HepG2 (cell line): ENCODE measurements around the gene ASGR1.

Source experiments
- ATF3 ChIP-seq: sonication (generic); formaldehyde crosslinking; IDR thresholded peaks from 2 replicates; pipeline ENCODE4 v1.4.0; 2020; ENCODE audit warnings: missing genetic modification reagents
- ELF1 ChIP-seq: sonication (generic); formaldehyde crosslinking; IDR thresholded peaks from 2 replicates; pipeline ENCODE4 v1.4.0; 2020; ENCODE audit warnings: missing genetic modification reagents
- FIP1L1 ChIP-seq: fragments of 200-400 bp; formaldehyde crosslinking; IDR thresholded peaks from 2 replicates; pipeline ENCODE4 v1.6.1; 2018; ENCODE audit warnings: low read depth, mild to moderate bottlenecking, low read length, moderate library complexity, borderline replicate concordance; ENCODE audit not compliant: insufficient read depth
- FOXK2 ChIP-seq: fragments of 450-650 bp; IDR thresholded peaks from 2 replicates; pipeline ENCODE4 v1.6.1; 2016
- NFE2 ChIP-seq: sonication (generic); formaldehyde crosslinking; IDR thresholded peaks from 2 replicates; pipeline ENCODE4 v1.4.0; 2020; ENCODE audit warnings: missing genetic modification reagents
- RNF2 ChIP-seq: fragments of 450-650 bp; conservative IDR thresholded peaks from 2 replicates; pipeline ENCODE4 v1.6.1; 2016; ENCODE audit warnings: low read depth
- ZSCAN29 ChIP-seq: sonication (generic); formaldehyde crosslinking; conservative IDR thresholded peaks from 2 replicates; pipeline ENCODE4 v1.4.0; 2020; ENCODE audit warnings: mild to moderate bottlenecking, missing genetic modification reagents
- TF ChIP-seq, protein P1 (sequence below): IDR thresholded peaks from 2 replicates; pipeline ENCODE4 v1.6.1; 2012; ENCODE audit warnings: inconsistent platforms
- TF ChIP-seq, protein P2 (sequence below): sonication (generic); formaldehyde crosslinking; IDR thresholded peaks from 2 replicates; pipeline ENCODE4 v1.5.0; 2020; ENCODE audit warnings: mild to moderate bottlenecking, missing genetic modification reagents, moderate library complexity
- TF ChIP-seq, protein P3 (sequence below), 2 experiments: fragments of 450-650 bp in 1 of 2; sonication (generic) in 1 of 2; formaldehyde crosslinking; IDR thresholded peaks; 2 replicates each; pipeline versions ENCODE4 v1.5.0 to v1.8.0; 2020 to 2022; ENCODE audit warnings: mild to moderate bottlenecking in 1 of 2, missing genetic modification reagents in 1 of 2

DNA sequence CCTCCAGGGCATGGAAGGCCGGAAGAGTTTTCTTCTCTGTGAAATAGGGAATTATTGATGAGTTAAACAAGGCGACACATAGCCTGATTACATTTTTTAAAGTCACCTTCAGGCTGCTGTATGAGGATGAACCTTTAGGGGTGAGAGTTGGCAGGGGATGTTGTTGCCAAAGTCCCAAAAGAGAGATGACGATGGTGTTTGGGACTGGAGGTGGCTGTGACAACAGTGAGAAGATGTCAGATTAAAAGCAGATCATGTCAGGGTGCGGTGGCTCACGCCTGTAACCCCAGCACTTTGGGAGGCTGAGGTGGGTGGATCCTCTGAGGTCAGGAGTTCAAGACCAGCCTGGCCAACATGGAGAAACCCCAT lies 47.8 kb downstream of the ASGR1 start:
- TF ChIP-seq ELF1 (CRISPR knock-in tag) (no peak), NFE2 (CRISPR knock-in tag) (no peak), ZSCAN29 (CRISPR knock-in tag) (no peak), FIP1L1 (no peak), RNF2 (no peak), FOXK2 (no peak), ATF3 (CRISPR knock-in tag) (no peak)
- TF ChIP-seq, protein P1, sequence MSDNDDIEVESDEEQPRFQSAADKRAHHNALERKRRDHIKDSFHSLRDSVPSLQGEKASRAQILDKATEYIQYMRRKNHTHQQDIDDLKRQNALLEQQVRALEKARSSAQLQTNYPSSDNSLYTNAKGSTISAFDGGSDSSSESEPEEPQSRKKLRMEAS, result no peak
- TF ChIP-seq, protein P2, sequence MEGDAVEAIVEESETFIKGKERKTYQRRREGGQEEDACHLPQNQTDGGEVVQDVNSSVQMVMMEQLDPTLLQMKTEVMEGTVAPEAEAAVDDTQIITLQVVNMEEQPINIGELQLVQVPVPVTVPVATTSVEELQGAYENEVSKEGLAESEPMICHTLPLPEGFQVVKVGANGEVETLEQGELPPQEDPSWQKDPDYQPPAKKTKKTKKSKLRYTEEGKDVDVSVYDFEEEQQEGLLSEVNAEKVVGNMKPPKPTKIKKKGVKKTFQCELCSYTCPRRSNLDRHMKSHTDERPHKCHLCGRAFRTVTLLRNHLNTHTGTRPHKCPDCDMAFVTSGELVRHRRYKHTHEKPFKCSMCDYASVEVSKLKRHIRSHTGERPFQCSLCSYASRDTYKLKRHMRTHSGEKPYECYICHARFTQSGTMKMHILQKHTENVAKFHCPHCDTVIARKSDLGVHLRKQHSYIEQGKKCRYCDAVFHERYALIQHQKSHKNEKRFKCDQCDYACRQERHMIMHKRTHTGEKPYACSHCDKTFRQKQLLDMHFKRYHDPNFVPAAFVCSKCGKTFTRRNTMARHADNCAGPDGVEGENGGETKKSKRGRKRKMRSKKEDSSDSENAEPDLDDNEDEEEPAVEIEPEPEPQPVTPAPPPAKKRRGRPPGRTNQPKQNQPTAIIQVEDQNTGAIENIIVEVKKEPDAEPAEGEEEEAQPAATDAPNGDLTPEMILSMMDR (CRISPR knock-in tag), result no peak
- TF ChIP-seq, protein P3, sequence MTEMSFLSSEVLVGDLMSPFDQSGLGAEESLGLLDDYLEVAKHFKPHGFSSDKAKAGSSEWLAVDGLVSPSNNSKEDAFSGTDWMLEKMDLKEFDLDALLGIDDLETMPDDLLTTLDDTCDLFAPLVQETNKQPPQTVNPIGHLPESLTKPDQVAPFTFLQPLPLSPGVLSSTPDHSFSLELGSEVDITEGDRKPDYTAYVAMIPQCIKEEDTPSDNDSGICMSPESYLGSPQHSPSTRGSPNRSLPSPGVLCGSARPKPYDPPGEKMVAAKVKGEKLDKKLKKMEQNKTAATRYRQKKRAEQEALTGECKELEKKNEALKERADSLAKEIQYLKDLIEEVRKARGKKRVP (CRISPR knock-in tag; IDR thresholded peaks at IDR 0.05), result no peak
